T-helper 2 cell (primary cell): ENCODE measurements around the gene MAML3.

Experiments
- DNase-seq, 5 experiments: peaks; one replicate each; pipeline versions ENCODE4 v3.0.0 to v3.0.0-alpha.2; 2012 to 2022

MAML3 gene

DNA sequence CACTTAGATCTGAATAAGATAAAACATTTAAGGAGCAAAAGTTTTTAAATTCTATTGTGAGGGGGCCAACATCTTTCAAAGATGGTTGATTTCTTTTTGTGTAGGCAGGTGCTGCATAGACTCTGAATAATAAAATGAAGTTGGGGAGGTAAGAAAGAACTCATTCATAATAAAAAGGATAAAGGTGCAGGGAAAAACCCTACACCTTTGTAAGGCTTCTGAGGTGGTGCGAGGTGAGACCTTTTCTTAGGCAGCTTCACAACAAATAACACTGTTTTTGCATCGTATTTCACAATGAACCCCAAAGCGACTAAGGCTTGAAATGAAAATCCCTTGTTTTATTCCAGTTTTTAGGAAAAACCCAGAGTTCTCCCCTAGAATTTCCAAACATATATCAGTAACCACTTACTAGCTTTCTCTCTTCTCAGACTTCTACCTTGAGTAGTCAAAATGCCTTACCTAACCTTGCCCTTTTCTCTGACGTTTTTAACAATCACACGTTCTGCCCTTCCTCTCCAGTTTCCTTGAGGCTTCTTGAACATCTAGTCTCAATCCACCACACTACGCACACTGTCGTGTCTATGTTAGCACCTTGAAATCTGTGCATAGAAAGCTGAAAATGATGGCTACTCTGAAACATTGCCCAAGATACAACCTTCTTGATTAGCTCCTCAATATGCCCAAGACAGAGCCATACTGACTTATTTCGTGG is 30.2 kb downstream of the MAML3 start:
- DNase-seq: no peak

DNA sequence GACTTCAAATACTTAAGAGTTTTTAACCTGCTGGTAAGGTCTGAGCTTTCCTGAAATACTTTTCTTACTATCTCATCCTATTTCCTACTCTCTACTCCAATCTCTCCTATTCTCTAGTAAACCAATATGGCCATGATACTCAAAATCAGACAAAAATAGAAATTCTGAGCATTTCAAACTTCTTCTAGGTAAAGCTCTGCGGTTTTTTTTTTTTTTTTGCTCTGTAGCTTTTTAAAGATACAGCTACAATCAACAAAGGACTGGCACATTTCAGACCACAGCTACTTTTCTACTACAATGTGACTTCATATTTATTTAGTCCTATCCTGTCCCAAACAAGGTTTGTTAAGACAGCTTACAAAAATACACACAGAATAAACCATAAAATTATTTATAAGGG is 31.1 kb downstream of the MAML3 start:
- peak in 1 of 5 experiments; percentile 50 for DNase-seq

DNA sequence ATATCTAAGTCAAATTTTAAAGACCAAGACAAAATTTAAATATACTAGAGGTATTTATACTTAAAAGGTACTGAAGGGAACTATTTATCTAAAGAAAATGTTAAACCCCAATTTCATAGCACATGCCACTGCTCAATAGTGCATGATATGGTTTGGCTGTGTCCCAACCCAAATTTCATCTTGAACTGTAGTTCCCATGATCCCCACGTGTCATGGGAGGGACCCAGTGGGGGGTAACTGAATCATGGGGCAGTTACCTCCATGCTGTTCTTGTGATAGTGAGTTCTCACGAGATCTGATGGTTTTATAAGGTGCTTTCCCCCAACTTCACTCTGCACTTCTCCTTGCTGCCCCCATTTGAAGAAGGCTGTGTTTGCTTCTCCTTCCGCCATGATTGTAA is 32.3 kb downstream of the MAML3 start:
- no peak for DNase-seq

DNA sequence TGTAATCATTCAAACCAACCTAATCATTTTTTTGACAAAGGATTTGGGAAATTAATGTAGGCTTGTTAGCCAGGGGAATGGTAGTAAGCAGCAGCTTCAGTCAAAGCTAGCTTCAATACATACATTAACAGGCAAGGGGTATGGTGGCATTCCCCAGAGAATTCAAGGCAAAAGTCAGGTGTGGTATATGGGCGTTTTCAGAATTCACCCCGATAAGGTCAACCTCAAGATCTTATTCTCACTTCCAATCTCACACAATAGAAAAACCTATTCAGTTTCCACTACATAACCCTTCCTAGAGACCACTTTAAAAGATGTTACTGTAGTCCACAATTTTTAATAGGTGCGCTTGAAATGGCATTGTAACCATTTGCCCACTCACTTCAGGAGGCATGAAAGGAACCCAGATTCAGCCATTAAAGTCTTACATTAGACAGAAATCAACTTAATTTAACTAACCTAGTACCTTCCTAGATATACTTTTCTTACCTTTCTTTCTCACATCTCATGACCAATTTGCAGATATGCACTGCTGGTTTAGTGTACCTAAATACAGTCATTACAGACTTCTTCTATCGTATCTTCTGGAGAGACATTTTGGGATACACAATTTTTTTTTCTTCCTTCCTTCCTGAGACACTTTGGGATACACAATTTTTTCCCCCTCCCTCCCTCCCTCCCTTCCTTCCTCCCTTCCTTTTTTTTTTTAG is 34.9 kb downstream of the MAML3 start:
- DNase-seq: no peak

DNA sequence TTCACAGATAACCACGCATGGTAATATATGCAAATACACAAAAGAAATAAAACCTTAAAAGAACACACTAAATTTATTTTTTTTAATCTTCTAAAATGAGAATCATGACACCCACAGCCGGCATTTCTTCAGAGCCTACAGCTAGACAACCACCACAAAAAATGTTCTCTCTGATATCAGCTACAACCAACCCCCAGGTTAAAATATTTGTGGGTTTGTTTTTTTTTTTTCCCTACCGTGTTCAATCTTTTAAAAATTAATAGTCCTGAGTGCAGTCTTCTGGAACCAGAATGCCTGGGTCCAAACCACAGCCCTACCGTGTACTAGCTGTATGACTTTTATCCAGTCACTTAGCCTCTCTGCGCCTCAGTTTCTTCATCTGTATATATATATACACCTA is 36.0 kb downstream of the MAML3 start:
- DNase-seq: no peak

DNA sequence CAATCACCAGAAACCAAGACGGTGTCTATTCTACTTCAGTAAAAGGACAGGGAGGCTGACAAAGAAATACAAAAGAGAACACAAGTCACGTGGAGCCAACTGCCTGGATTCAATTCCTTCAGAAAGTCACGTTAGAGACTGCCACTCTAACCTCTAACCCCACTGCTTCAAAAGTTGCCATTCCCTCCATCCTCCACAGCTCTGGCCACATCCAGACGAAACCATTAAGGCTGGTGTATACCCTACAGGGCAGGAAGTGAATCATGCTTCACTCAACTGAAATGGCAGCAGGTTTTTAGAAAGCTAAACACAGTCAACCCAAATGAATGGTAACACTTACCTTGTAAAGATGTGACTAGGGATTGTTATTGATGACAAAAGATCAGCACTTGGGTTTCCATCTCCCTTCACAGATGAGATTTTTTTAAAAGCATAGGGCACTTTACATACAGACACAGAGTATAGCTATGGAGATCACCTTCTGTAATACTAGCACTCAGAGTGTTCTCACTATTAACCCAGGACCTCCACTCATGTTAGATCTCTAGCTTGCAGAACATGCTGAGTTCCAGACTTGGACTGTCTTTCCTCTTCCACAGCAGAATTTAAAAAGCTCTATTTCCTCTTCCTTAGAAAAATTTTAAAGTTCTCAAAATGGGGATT is 37.4 kb downstream of the MAML3 start:
- peak in 1 of 5 experiments; percentile 72 for DNase-seq

DNA sequence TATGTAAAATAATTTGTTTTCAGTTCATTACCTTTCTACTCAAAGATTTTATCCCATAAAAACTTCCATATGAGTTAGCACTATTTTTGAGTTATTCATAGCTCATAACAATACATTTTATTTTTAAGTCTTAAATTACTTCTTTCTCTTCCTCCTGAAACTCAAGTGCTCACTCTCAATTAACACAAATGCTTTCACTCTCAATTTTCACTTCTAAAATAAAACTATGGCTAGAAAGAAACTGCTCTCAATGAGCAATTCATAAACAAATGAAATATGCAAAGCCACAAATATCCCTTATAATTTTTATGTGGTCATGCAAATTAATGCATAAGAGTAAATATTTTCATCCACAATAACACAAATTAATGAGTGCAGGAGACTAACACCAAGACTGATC is 38.8 kb downstream of the MAML3 start:
- no peak for DNase-seq

DNA sequence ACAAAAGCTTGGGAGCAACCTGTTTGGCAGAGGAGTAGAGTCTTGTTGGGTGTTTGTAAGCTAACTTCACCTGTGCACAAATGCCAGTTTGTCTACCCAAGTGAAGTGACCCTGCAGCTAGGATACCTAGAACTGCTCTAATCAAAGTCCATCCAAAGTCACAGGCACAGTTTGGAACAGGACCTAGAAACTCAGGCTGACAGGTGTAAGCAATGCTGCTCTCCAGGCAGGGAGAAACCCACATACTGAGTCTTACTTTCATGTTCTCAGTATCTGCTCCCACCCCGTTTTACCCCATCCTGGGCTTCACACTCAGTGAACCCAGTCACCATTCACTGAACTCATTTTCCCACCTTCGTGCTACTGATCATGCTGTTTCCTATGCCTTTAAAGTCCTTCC is 40.3 kb downstream of the MAML3 start:
- no peak for DNase-seq

DNA sequence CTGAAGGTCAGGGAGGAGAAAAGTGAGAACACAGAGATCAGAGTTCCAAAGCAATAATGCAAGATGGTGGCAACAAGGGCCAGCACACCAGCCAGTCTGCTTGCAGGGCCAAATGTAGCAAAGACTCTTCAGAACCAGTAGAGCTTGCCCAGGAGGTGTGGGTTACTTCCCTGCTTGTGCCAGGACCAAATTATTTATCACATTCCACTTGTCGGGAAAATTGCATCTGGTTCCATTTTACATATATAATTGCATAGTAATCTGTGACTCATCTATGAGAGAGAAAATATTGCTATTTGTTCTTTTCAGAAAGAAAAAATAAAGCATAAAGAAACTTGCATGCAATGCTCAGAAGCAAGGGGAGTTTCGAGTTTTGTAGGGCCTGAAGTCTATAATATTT is 41.4 kb downstream of the MAML3 start:
- no peak for DNase-seq

DNA sequence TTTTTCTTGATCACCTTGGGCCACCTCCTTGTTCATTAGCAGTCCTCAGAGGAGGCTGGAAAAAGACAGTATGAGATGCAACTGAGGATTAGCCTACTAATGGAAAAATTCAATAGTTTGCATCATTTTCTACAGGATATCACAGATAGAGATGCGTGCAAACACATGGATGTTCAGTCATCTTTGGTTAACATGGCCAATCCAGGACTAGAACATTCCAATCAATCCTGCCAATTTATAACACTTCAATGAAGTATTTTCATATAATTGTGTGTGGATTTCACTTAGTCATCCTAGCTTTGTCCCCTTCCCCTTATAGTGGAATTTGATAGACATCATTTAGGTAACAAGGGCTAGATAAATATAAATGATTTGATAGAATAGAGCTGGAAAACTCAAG is 42.7 kb downstream of the MAML3 start:
- no peak for DNase-seq

DNA sequence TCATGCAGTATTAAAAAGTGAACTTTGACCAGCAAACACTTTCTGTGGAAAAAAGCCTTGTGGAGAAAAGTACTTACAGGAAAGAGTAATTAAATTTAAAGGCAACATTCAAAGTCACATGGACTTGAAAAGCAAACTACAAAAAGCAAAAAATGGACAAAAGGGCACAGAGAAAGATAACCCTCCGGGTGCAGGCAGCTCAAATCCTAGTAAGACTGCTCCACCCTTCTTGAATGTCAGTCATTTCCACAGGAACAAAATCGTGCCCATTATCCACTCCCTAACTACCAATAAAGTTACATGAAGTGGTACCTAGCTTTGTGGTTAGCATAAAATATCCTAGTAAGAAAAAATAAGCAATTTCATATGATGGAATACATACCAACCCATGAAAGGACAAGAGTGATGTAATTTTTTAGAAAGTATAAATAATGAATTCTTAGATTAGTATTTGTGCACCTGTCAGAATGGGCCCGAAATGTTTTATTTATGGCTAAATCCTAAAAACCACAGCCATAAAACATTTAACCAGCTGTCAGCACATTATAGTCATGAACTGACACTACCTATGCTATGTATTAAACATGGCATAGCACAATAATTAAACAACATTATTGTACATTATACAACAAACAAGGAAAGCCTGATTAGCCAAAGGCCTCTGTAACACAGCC is 43.3 kb downstream of the MAML3 start:
- no peak for DNase-seq

DNA sequence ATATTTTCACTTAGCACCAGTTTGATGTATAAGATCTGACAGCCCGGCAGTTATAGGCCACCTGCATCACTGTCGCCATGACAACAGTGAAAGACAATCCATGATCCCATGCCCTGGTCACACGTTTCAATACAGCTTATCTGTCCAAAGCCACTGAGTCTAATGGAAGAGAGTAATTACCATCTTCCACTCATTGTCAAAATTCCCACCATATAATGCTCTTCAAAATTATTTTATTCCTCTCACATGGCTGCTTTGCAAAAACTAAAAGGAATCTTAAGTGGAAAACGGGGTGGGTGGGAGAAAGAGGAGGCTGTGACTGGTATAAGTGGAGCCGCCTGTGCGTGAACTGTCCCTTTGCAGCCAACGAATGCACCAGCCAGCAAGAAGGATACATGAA is 44.2 kb downstream of the MAML3 start:
- no peak for DNase-seq

DNA sequence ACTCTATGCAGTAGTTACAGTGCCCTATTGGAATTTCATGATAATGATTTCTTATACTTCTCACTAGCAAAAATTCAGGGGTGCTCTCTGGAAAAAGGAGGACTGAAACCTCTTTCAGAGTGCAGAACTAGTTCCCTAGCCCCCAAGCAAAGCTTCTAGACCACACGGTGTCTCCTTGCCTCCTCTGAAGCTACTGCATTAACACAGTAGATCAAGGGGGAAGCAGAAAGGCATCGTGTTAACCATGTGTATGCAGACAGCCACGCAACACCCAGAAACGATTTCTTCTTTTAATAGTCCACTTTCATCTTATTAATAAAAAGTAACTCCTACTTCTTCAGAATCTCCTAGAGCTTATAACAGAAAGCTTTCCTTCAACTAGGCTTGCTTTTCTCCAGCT is 44.7 kb downstream of the MAML3 start:
- no peak for DNase-seq

DNA sequence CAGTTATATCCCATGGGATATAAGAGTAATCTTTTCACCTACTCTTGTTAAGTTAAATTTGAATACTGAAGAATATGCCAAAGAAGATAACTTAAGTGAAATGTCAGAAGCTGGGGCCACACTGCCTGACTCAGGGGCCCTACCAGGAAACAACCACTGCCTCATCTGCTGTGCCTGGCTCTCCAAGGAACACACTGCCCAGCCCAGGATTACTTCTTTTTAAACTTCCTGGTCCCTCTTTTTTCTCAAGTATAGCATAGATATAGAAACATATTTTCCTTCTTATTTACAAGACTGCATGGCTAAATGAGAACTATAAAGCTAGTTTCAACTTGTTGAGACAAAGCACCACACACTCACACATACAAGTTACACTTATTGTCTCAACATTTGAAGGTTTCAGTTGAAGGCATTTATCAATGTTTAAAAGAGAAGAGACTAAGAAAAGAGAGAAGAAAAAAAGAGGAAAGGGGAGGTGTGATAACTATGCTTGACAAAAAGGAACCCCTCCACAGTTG is 45.2 kb downstream of the MAML3 start:
- no peak for DNase-seq

DNA sequence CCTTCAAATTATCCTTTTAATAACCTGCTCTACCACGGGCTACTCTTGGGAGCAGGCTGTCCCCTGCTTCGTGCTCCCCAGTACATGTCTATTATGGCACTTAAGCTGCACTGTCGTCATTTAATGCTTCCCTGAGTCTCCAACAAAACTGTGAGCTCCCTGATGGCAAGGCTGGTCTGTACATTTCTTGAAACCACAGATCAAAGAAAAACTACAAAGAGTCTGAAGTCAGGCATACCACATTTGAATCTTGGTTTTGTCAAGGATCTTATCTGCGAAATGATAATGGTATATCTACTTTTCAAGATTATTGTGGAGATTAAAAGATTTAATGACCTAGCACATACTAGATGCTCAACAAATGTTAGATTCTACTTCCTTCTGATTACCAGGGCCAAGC is 45.7 kb downstream of the MAML3 start:
- peak in 1 of 5 experiments; percentile 82 for DNase-seq

DNA sequence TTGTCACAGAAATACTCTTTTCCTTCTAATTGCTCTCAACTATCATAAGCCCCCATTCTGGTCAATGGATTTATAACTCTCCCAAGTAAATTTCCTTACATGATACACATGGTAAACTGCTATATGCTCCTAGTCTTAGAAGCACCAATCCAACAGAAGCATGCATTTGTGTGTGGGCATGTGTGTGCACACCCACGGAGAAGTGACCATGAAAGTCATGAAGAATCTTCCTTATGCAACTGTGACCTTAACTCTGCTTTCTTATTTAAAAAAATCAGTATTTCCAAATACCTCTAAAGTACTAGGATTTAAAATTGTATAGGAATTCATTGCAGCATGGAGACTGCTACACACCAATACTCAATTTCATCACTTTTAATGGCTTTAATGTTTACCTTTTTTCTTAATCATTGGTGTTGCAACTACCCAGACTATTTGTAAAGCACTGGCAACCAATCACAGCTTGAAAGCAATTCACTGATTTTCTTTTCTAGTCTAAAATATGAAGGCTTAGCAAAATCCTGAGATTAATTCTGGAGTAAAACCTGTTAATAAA is 47.6 kb downstream of the MAML3 start:
- DNase-seq: no peak

DNA sequence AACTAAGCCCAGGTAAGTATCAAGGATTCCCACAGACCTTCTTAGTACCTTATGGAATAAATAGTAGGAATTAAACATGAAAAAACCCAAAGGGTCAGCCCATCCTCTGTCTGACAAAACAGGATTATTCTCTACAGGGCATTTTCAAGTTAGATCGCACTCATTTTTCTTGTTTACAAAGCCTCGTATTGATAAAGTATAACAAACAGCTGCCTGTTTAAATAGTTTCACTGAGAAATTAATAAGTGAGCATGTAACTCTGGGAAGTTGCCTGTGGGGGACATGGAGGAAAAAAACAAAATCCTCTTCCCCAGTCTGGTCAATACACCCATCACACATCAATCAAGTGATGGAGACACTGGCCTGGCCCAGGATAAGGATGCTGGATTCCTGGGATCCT is 48.5 kb downstream of the MAML3 start:
- DNase-seq: no peak

DNA sequence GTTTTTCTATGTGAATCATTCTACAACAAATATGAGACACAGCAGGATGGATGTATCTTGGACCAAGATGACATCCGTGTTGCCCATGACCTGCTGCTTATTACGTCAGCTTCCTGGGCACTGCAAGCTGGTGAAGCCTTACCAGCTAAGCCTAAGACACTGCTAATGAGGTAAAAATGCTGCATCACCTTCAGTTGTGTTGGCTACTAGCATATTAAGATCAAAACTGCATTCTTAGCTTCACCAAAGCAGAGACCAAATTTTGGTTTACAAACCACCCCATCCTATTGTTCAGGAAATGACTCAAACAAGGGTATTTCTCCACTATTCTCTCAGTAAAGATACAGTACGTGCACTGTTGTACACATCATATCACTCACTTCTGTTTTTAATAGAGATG is 50.3 kb downstream of the MAML3 start:
- DNase-seq: peak in 2 of 5 experiments; percentile 6 to 98

DNA sequence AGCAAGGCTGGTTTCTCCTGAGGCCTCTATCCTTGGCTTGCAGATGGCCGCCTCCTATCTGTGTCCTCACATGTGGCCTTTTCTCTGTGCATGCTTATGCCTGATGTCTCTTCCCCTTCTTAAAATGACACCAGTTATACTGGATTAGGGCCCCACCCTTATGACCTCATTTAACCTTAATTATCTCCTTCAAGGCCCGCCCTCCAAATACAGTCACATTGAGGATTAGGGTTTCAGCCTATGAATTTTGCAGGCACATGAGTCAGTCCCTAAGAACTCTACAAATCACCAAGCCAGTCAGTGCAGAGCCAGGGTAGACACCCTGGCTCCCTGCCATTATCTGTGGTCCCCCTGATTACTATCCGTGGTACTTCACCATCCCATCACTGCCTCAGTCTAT is 51.6 kb downstream of the MAML3 start:
- no peak for DNase-seq

DNA sequence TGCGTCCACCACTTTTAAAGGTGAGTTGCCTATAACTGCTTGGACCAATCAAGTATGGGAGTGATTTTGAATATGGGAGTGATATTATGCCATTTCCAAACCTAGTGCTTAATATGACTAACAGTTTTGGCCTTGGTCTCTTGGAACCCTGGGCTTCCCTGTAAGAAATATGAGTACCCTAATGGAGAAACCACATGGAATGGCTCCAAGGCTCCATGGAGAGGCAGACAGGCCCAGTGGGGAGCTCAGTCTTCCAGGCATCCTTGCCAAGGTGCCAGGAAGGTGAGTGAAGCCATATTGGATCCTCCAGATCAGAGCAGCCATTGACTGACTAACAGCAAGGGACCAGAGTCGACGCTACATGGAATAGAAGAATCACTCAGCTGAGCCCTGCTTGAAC is 53.2 kb downstream of the MAML3 start:
- DNase-seq: no peak

DNA sequence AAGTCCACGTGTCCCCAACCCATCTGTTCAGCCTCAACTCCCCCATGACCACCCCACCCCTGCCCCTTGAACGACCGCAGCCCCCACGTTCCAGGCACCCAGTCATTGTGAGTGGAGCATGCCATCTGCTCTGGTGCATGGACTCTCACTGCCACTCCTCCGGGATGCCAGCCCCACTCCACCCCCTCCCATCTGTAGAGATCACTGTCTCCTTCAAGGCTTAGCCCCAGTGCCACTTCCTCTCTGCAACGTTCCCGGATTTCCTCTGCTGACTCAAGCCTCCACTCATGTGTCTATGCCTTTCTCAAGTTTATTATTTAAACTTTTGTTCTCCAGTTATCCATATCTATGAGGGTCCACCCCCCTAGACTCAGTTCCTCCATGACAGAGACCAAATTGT is 54.0 kb downstream of the MAML3 start:
- peak in 1 of 5 experiments; percentile 32 for DNase-seq

DNA sequence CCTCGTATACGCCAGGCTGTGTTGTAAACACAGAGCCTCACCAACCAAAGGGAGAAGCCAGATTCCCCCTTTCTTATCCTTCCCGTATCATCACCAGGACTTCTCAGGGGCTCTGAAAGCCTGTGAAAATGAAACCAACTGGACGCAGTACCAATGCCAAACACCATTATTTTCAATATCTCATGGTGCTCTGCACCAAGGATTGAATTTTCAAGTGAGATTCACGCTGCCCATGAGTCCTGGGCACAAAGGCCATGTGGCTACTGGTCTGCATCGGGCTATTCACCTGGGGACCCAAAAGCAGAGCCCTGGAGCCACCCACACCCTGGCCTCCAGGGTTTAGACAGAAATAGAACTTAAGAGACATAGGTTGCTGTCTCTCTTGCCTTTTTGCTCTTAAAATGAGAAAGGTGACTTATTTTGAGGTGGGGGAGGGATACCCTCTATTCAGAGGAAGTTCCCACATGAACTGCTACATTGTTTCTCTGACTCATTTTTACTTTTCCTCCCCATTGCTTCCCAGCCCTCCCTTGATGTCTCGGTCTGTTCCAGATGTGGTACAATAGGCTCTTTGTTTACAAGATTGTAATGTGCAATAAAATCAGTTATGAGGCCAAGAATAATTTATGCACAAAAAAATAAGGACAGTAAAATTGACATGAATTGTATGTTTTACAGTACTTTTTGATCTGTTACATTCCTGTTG is 55.4 kb downstream of the MAML3 start:
- DNase-seq: no peak
